HG03342 (cell line): ENCODE data around the gene ANKRD6.
A peak's percentile ranks its signal among the peaks of the same experiment; 100 is the strongest.

Experiments used
- ATAC-seq: cut with Tn5 transposase; IDR thresholded peaks from one replicate; pipeline ENCODE4 v1.9.1; 2021; ENCODE audit warnings: mild to moderate bottlenecking, moderate library complexity; ENCODE audit not compliant: unreplicated experiment

The ANKRD6 gene

GRCh38 chr6:89412071-89413005 lies 20.6 kb upstream of the ANKRD6 start, which contains the start of gene RRAGD:
Gene RRAGD, minus strand, starts transcription at chr6:89412273. Its CDS starts 280 bp downstream, at chr6:89411993.
- peak; percentile 79 for ATAC-seq

GRCh38 chr6:89413006-89413400 lies 19.9 kb upstream of the ANKRD6 start:
- no peak for ATAC-seq

- ATAC-seq, result no peak
Measured at GRCh38 chr6:89414215-89414614, 18.7 kb upstream of the ANKRD6 start.

- no peak for ATAC-seq
Measured at GRCh38 chr6:89415185-89415584, 17.8 kb upstream of the ANKRD6 start.

- ATAC-seq, result no peak
Measured at GRCh38 chr6:89416796-89417195, 16.2 kb upstream of the ANKRD6 start.

- ATAC-seq, result no peak
Measured at GRCh38 chr6:89430201-89430962, 2.6 kb upstream of the ANKRD6 start.

- peak; percentile 40 for ATAC-seq
Measured at GRCh38 chr6:89433252-89434149, 549 bp downstream of the ANKRD6 start.

GRCh38 chr6:89434150-89434499 lies 1.2 kb downstream of the ANKRD6 start:
- no peak for ATAC-seq

GRCh38 chr6:89434954-89435353 lies 2.0 kb downstream of the ANKRD6 start:
- no peak for ATAC-seq

GRCh38 chr6:89436226-89436625 lies 3.3 kb downstream of the ANKRD6 start:
- ATAC-seq, result no peak

GRCh38 chr6:89438248-89438647 lies 5.3 kb downstream of the ANKRD6 start:
- ATAC-seq, result no peak

- no peak for ATAC-seq
Measured at GRCh38 chr6:89439014-89439413, 6.1 kb downstream of the ANKRD6 start.

- ATAC-seq, result no peak
Measured at GRCh38 chr6:89440200-89440599, 7.2 kb downstream of the ANKRD6 start.

- no peak for ATAC-seq
Measured at GRCh38 chr6:89443658-89444057, 10.7 kb downstream of the ANKRD6 start.

- no peak for ATAC-seq
Measured at GRCh38 chr6:89449193-89449592, 16.2 kb downstream of the ANKRD6 start.

- ATAC-seq, result no peak
Measured at GRCh38 chr6:89452281-89452680, 19.3 kb downstream of the ANKRD6 start.

GRCh38 chr6:89454300-89454699 lies 21.3 kb downstream of the ANKRD6 start:
- no peak for ATAC-seq

GRCh38 chr6:89458704-89459103 lies 25.8 kb downstream of the ANKRD6 start:
- ATAC-seq, result no peak

- ATAC-seq, result no peak
Measured at GRCh38 chr6:89459501-89459900, 26.5 kb downstream of the ANKRD6 start.

GRCh38 chr6:89460713-89461112 lies 27.8 kb downstream of the ANKRD6 start:
- ATAC-seq, result no peak

GRCh38 chr6:89462503-89462902 lies 29.6 kb downstream of the ANKRD6 start:
- no peak for ATAC-seq
